ENCODE data around the gene NEUROG1. TPM values are rescaled to one million over a fixed set of nuclear protein-coding genes. Genes with fewer than 3 reads are reported as not detected.

NEUROG1 gene
- total RNA-seq, result not detected in 2 replicates

GRCh38 chr5:135535820-135536801 lies at the start of gene NEUROG1:
Gene NEUROG1 (minus strand): TSS chr5:135535964. CDS start chr5:135535690, 274 bp downstream.

GRCh38 chr5:135578685-135579341 lies 43.0 kb upstream of the NEUROG1 start, which contains the start of gene CXCL14:
Gene CXCL14 (minus strand): TSS chr5:135578991. CDS start chr5:135578778, 213 bp downstream.

Other genes with a start within 250 kb of the NEUROG1 start
- gene MACROH2A1, start 136.7 kb downstream of the NEUROG1 start, total RNA-seq, result 121 and 178 TPM in 2 replicates
- not detected in 2 replicates for gene DCANP1, start 88.6 kb downstream of the NEUROG1 start, total RNA-seq
- not detected in 2 replicates for gene TIFAB, start 83.6 kb downstream of the NEUROG1 start, total RNA-seq
- gene CXCL14, start 43.0 kb upstream of the NEUROG1 start, total RNA-seq, result not detected in 2 replicates

Measured in bladder microvascular endothelial cell (primary cell).